Measurements from ENCODE around the gene MFSD2A. TPM values are rescaled to one million over a fixed set of nuclear protein-coding genes. Genes with fewer than 3 reads are reported as not detected.
"Not testable (repeated sequence)": the region's sequence is repeated elsewhere in the genome, so short reads cannot be mapped to it uniquely, and the experiment has no call there.

MFSD2A gene
- total RNA-seq, 2 experiments from 2014 or later: 2.4 to 2.5 TPM

- CTCF ChIA-PET: no interaction called here
- Mint-ChIP-seq H3K4me3 (no peak overlapping the region), H3K27me3 (no peaks in the 10 kb centered on the region), H3K36me3 (ENCODE audit: low read depth) (no peaks in the 10 kb centered on the region), H3K9me3 (no peaks in the 10 kb centered on the region), H3K27ac (no peak overlapping the region), H3K4me1 (peaks cover 5% of the 10 kb centered on the region)
- POLR2A ChIA-PET: no interaction called here
- no peak for DNase-seq
Measured at GRCh38 chr1:39980555-39981313, 25.8 kb downstream of the MFSD2A start.

- ChIA-PET POLR2A (no interaction called here), CTCF (interaction anchor here (1.4 kb wide), 1 partner anchor 8 kb away, joined by 4 read pairs; no protein-coding TSS in a partner anchor)
- Mint-ChIP-seq H3K27me3 (no peaks in the 10 kb centered on the region), H3K36me3 (ENCODE audit: low read depth) (no peaks in the 10 kb centered on the region), H3K4me1 (peaks cover 5% of the 10 kb centered on the region), H3K9me3 (no peaks in the 10 kb centered on the region), H3K27ac (no peak overlapping the region), H3K4me3 (no peak overlapping the region)
- DNase-seq: no peak
Measured at GRCh38 chr1:39981385-39981784, 26.4 kb downstream of the MFSD2A start.

- H3K36me3 Mint-ChIP-seq (ENCODE audit: low read depth): no peaks in the 10 kb centered on the region
- no peaks in the 10 kb centered on the region for H3K9me3 Mint-ChIP-seq
- no peak overlapping the region for H3K27ac Mint-ChIP-seq
- peaks cover 5% of the 10 kb centered on the region for H3K4me1 Mint-ChIP-seq
- DNase-seq: no peak
- H3K27me3 Mint-ChIP-seq: no peaks in the 10 kb centered on the region
- ChIA-PET CTCF (interaction anchor here (1.4 kb wide), 1 partner anchor 8 kb away, joined by 4 read pairs; no protein-coding TSS in a partner anchor), POLR2A (no interaction called here)
- no peak overlapping the region for H3K4me3 Mint-ChIP-seq
Measured at GRCh38 chr1:39981945-39982344, 27.0 kb downstream of the MFSD2A start.

GRCh38 chr1:39984480-39984879, 29.5 kb downstream of the MFSD2A start:
- H3K9me3 Mint-ChIP-seq; H3K4me1 Mint-ChIP-seq; H3K27me3 Mint-ChIP-seq; CTCF ChIA-PET; H3K4me3 Mint-ChIP-seq; H3K36me3 Mint-ChIP-seq (ENCODE audit: low read depth); H3K27ac Mint-ChIP-seq; POLR2A ChIA-PET; DNase-seq: not testable (repeated sequence)

- Mint-ChIP-seq H3K4me3 (no peak overlapping the region), H3K36me3 (ENCODE audit: low read depth) (no peaks in the 10 kb centered on the region), H3K27ac (no peak overlapping the region), H3K9me3 (no peaks in the 10 kb centered on the region), H3K4me1 (peaks cover 8% of the 10 kb centered on the region), H3K27me3 (no peaks in the 10 kb centered on the region)
- ChIA-PET CTCF (no interaction called here), POLR2A (interaction anchor here (1.0 kb wide), 1 partner anchor 17 kb away, joined by 4 read pairs; no protein-coding TSS in a partner anchor)
- DNase-seq: no peak
Measured at GRCh38 chr1:39984951-39985350, 30.0 kb downstream of the MFSD2A start.

GRCh38 chr1:39987869-39988268, 32.9 kb downstream of the MFSD2A start:
- H3K4me1 Mint-ChIP-seq: peaks cover 6% of the 10 kb centered on the region
- no peak for DNase-seq
- CTCF ChIA-PET: interaction anchor here (1.6 kb wide), 1 partner anchor 44 kb away, joined by 5 read pairs; no protein-coding TSS in a partner anchor
- no peaks in the 10 kb centered on the region for H3K9me3 Mint-ChIP-seq
- POLR2A ChIA-PET: no interaction called here
- H3K27ac Mint-ChIP-seq: no peak overlapping the region
- H3K36me3 Mint-ChIP-seq (ENCODE audit: low read depth): no peaks in the 10 kb centered on the region
- no peak overlapping the region for H3K4me3 Mint-ChIP-seq
- no peaks in the 10 kb centered on the region for H3K27me3 Mint-ChIP-seq

GRCh38 chr1:39988618-39989343, 33.8 kb downstream of the MFSD2A start:
- ChIA-PET CTCF (interaction anchor here (1.6 kb wide), 1 partner anchor 43 kb away, joined by 5 read pairs; no protein-coding TSS in a partner anchor), POLR2A (no interaction called here)
- no peaks in the 10 kb centered on the region for H3K36me3 Mint-ChIP-seq (ENCODE audit: low read depth)
- no peaks in the 10 kb centered on the region for H3K27me3 Mint-ChIP-seq
- DNase-seq: no peak
- no peaks in the 10 kb centered on the region for H3K9me3 Mint-ChIP-seq
- no peak overlapping the region for H3K4me3 Mint-ChIP-seq
- H3K4me1 Mint-ChIP-seq: peaks cover 6% of the 10 kb centered on the region
- no peak overlapping the region for H3K27ac Mint-ChIP-seq

GRCh38 chr1:39990428-39990827, 35.5 kb downstream of the MFSD2A start:
- CTCF ChIA-PET: no interaction called here
- POLR2A ChIA-PET: no interaction called here
- Mint-ChIP-seq H3K4me3 (no peak overlapping the region), H3K4me1 (peaks cover 6% of the 10 kb centered on the region), H3K36me3 (ENCODE audit: low read depth) (no peaks in the 10 kb centered on the region), H3K9me3 (no peaks in the 10 kb centered on the region), H3K27me3 (no peaks in the 10 kb centered on the region), H3K27ac (no peak overlapping the region)
- no peak for DNase-seq

- POLR2A ChIA-PET: no interaction called here
- Mint-ChIP-seq H3K27me3 (no peaks in the 10 kb centered on the region), H3K4me3 (no peak overlapping the region), H3K9me3 (no peaks in the 10 kb centered on the region), H3K36me3 (ENCODE audit: low read depth) (no peaks in the 10 kb centered on the region), H3K27ac (no peak overlapping the region), H3K4me1 (peaks cover 16% of the 10 kb centered on the region)
- CTCF ChIA-PET: interaction anchor here (0.6 to 1.2 kb wide), 2 partner anchors 11 to 109 kb away, joined by 3 read pairs; partner anchors contain the start of gene TRIT1
- no peak for DNase-seq
Measured at GRCh38 chr1:39992234-39992633, 37.3 kb downstream of the MFSD2A start.

- no peak overlapping the region for H3K4me3 Mint-ChIP-seq
- H3K4me1 Mint-ChIP-seq: peaks cover 16% of the 10 kb centered on the region
- DNase-seq: no peak
- no peaks in the 10 kb centered on the region for H3K9me3 Mint-ChIP-seq
- ChIA-PET CTCF (no interaction called here), POLR2A (no interaction called here)
- H3K27me3 Mint-ChIP-seq: no peaks in the 10 kb centered on the region
- no peaks in the 10 kb centered on the region for H3K36me3 Mint-ChIP-seq (ENCODE audit: low read depth)
- H3K27ac Mint-ChIP-seq: no peak overlapping the region
Measured at GRCh38 chr1:39992888-39993287, 37.9 kb downstream of the MFSD2A start.

GRCh38 chr1:39995973-39996393, 41.0 kb downstream of the MFSD2A start:
- Mint-ChIP-seq H3K9me3 (peaks cover 3% of the 10 kb centered on the region), H3K27ac (no peak overlapping the region), H3K4me3 (no peak overlapping the region), H3K4me1 (peaks cover 10% of the 10 kb centered on the region), H3K36me3 (ENCODE audit: low read depth) (no peaks in the 10 kb centered on the region), H3K27me3 (no peaks in the 10 kb centered on the region)
- no peak for DNase-seq
- ChIA-PET CTCF (no interaction called here), POLR2A (interaction anchor here (2.1 kb wide), 1 partner anchor 44 kb away, joined by 6 read pairs; the partner anchor contains the start of gene CAP1)

- H3K4me1 Mint-ChIP-seq: peaks cover 10% of the 10 kb centered on the region
- no peaks in the 10 kb centered on the region for H3K27me3 Mint-ChIP-seq
- no peak overlapping the region for H3K27ac Mint-ChIP-seq
- H3K9me3 Mint-ChIP-seq: peaks cover 3% of the 10 kb centered on the region
- POLR2A ChIA-PET: interaction anchor here (2.1 kb wide), 1 partner anchor 43 kb away, joined by 6 read pairs; the partner anchor contains the start of gene CAP1
- CTCF ChIA-PET: no interaction called here
- DNase-seq: no peak
- H3K4me3 Mint-ChIP-seq: no peak overlapping the region
- H3K36me3 Mint-ChIP-seq (ENCODE audit: low read depth): no peaks in the 10 kb centered on the region
Measured at GRCh38 chr1:39996396-39997004, 41.6 kb downstream of the MFSD2A start.

GRCh38 chr1:40001456-40001855, 46.5 kb downstream of the MFSD2A start:
- CTCF ChIA-PET: interaction anchor here (0.8 to 2.0 kb wide), 2 partner anchors 28 to 142 kb away, joined by 3 to 6 read pairs; no protein-coding TSS in a partner anchor
- H3K27me3 Mint-ChIP-seq: peaks cover 7% of the 10 kb centered on the region
- peaks cover 3% of the 10 kb centered on the region for H3K9me3 Mint-ChIP-seq
- no peak for DNase-seq
- H3K4me1 Mint-ChIP-seq: peaks cover 11% of the 10 kb centered on the region
- H3K4me3 Mint-ChIP-seq: no peak overlapping the region
- H3K36me3 Mint-ChIP-seq (ENCODE audit: low read depth): no peaks in the 10 kb centered on the region
- POLR2A ChIA-PET: interaction anchor here (1.1 kb wide), 1 partner anchor 14 kb away, joined by 3 read pairs; no protein-coding TSS in a partner anchor
- no peak overlapping the region for H3K27ac Mint-ChIP-seq
